H9 (cell line): ENCODE measurements around the gene NCKAP5. TPM values are rescaled to one million over a fixed set of nuclear protein-coding genes. Genes with fewer than 3 reads are reported as not detected.

Experiments used
- DNase-seq: peaks from one replicate; pipeline ENCODE4 v3.0.0-alpha.2; 2017
- H2AFZ ChIP-seq: one replicate; pipeline ENCODE4 v1.6.1; 2013; ENCODE audit warnings: mild to moderate bottlenecking, low read length, control low read depth, moderate library complexity
- H2AK5ac ChIP-seq: 2 replicates; pipeline ENCODE4 v1.6.1; 2013; ENCODE audit warnings: low read length, control low read depth, mixed read lengths; ENCODE audit not compliant: insufficient read length
- H2BK120ac ChIP-seq: one replicate; pipeline ENCODE4 v1.6.1; 2013; ENCODE audit warnings: low read depth, mild to moderate bottlenecking, low read length, control low read depth, inconsistent platforms; ENCODE audit not compliant: poor library complexity, severe bottlenecking
- H2BK12ac ChIP-seq: 2 replicates; pipeline ENCODE4 v1.6.1; 2013; ENCODE audit warnings: low read length, control low read depth, mixed read lengths, low read depth; ENCODE audit not compliant: insufficient read length
- H2BK15ac ChIP-seq: 2 replicates; pipeline ENCODE4 v1.6.1; 2013; ENCODE audit warnings: low read depth, low read length, control low read depth
- H2BK20ac ChIP-seq: one replicate; pipeline ENCODE4 v1.6.1; 2013; ENCODE audit warnings: low read depth, mild to moderate bottlenecking, low read length, control low read depth, inconsistent platforms; ENCODE audit not compliant: poor library complexity, severe bottlenecking
- H2BK5ac ChIP-seq: 2 replicates; pipeline ENCODE4 v1.6.1; 2013; ENCODE audit warnings: low read length, control low read depth, mixed read lengths; ENCODE audit not compliant: insufficient read length
- H3K14ac ChIP-seq: 2 replicates; pipeline ENCODE4 v1.6.1; 2013; ENCODE audit warnings: low read length, control low read depth; ENCODE audit not compliant: insufficient read depth
- H3K18ac ChIP-seq: 2 replicates; pipeline ENCODE4 v1.6.1; 2013; ENCODE audit warnings: low read depth, mild to moderate bottlenecking, mixed read lengths, low read length, control low read depth; ENCODE audit not compliant: insufficient read length
- H3K23ac ChIP-seq: 2 replicates; pipeline ENCODE4 v1.6.1; 2013; ENCODE audit warnings: low read length, control low read depth, mixed read lengths, low read depth; ENCODE audit not compliant: insufficient read length
- H3K23me2 ChIP-seq: 2 replicates; pipeline ENCODE4 v1.6.1; 2013; ENCODE audit warnings: low read depth, mild to moderate bottlenecking, mixed read lengths, low read length, control low read depth; ENCODE audit not compliant: insufficient read length, poor library complexity, severe bottlenecking
- H3K27ac ChIP-seq: 2 replicates; pipeline ENCODE4 v1.5.1; 2013; ENCODE audit warnings: low read length, control low read depth, mixed read lengths, low read depth; ENCODE audit not compliant: insufficient read length
- H3K27me3 ChIP-seq: 2 replicates; pipeline ENCODE4 v1.6.1; 2013; ENCODE audit warnings: low read length, control low read depth, inconsistent platforms; ENCODE audit not compliant: insufficient read depth
- H3K4ac ChIP-seq: 2 replicates; pipeline ENCODE4 v1.6.1; 2013; ENCODE audit warnings: low read depth, mild to moderate bottlenecking, control low read depth, inconsistent platforms, low read length, moderate library complexity
- H3K4me1 ChIP-seq: 2 replicates; pipeline ENCODE4 v1.6.1; 2013; ENCODE audit warnings: low read length, control low read depth, inconsistent platforms; ENCODE audit not compliant: insufficient read depth
- H3K4me2 ChIP-seq: 2 replicates; pipeline ENCODE4 v1.6.1; 2013; ENCODE audit warnings: low read length, control low read depth, mixed read lengths; ENCODE audit not compliant: insufficient read length, insufficient read depth
- H3K56ac ChIP-seq: 2 replicates; pipeline ENCODE4 v1.6.1; 2013; ENCODE audit warnings: low read depth, mild to moderate bottlenecking, mixed read lengths, low read length, control low read depth; ENCODE audit not compliant: insufficient read length
- H3K79me1 ChIP-seq: 2 replicates; pipeline ENCODE4 v1.6.1; 2013; ENCODE audit warnings: low read depth, mild to moderate bottlenecking, moderate library complexity, low read length, control low read depth, inconsistent platforms; ENCODE audit not compliant: insufficient read depth, poor library complexity, severe bottlenecking
- H3K79me2 ChIP-seq: 2 replicates; pipeline ENCODE4 v1.6.1; 2013; ENCODE audit warnings: low read length, control low read depth, inconsistent platforms; ENCODE audit not compliant: insufficient read depth
- H3K9ac ChIP-seq: 2 replicates; pipeline ENCODE4 v1.6.1; 2013; ENCODE audit warnings: low read length, control low read depth, mixed read lengths; ENCODE audit not compliant: insufficient read length; ENCODE audit errors: extremely low read depth
- H3K9me3 ChIP-seq: one replicate; pipeline ENCODE4 v1.6.1; 2013; ENCODE audit warnings: low read depth, low read length, inconsistent platforms; ENCODE audit not compliant: control insufficient read depth
- H3T11ph ChIP-seq: one replicate; pipeline ENCODE4 v1.6.1; 2013; ENCODE audit warnings: mild to moderate bottlenecking, low read length, control low read depth, inconsistent platforms
- H4K20me1 ChIP-seq: one replicate; pipeline ENCODE4 v1.6.1; 2013; ENCODE audit not compliant: control insufficient read depth, insufficient read length, insufficient read depth
- H4K5ac ChIP-seq: 2 replicates; pipeline ENCODE4 v1.6.1; 2013; ENCODE audit warnings: low read depth, mild to moderate bottlenecking, mixed read lengths, low read length, control low read depth; ENCODE audit not compliant: insufficient read length
- H4K8ac ChIP-seq: replicated peaks from 2 replicates; pipeline ENCODE4 v1.6.1; 2013; ENCODE audit warnings: low read length, control low read depth, mixed read lengths, low read depth; ENCODE audit not compliant: insufficient read length
- H4K91ac ChIP-seq: 2 replicates; pipeline ENCODE4 v1.6.1; 2013; ENCODE audit warnings: low read depth, mild to moderate bottlenecking, moderate library complexity, mixed read lengths, low read length, control low read depth; ENCODE audit not compliant: insufficient read length
- H3K27ac Mint-ChIP-seq, 3 experiments: 2 replicates in 2 of 3; 3 replicates in 1 of 3; pipeline ENCODE4 v1.8.0; 2020 to 2021; ENCODE audit warnings: mixed read lengths in 3 of 3, mild to moderate bottlenecking in 1 of 3, moderate library complexity in 1 of 3
- H3K27me3 Mint-ChIP-seq: 2 replicates; pipeline ENCODE4 v1.8.0; 2021; ENCODE audit warnings: low read depth, mild to moderate bottlenecking, moderate library complexity, mixed read lengths
- H3K36me3 Mint-ChIP-seq, 3 experiments: 2 replicates in 2 of 3; 3 replicates in 1 of 3; pipeline ENCODE4 v1.8.0; 2020 to 2021; ENCODE audit warnings: low read depth in 3 of 3, mixed read lengths in 3 of 3; ENCODE audit not compliant: insufficient read depth in 1 of 3
- H3K4me1 Mint-ChIP-seq, 2 experiments: 2 replicates each; pipeline ENCODE4 v1.8.0; 2020; ENCODE audit warnings: mixed read lengths in 2 of 2
- H3K4me3 Mint-ChIP-seq, 2 experiments: 2 replicates in 1 of 2; 3 replicates in 1 of 2; pipeline ENCODE4 v1.8.0; 2020 to 2021; ENCODE audit warnings: mild to moderate bottlenecking in 2 of 2, mixed read lengths in 2 of 2, moderate library complexity in 1 of 2
- H3K9me3 Mint-ChIP-seq, 2 experiments: 2 replicates in 1 of 2; 3 replicates in 1 of 2; pipeline ENCODE4 v1.8.0; 2020; ENCODE audit warnings: mild to moderate bottlenecking in 2 of 2, mixed read lengths in 2 of 2, moderate library complexity in 1 of 2
- CTCF ChIP-seq: fragments of 200-600 bp; sonication (generic); conservative IDR thresholded peaks from 3 replicates; pipeline ENCODE4 v1.8.0; 2021; ENCODE audit warnings: antibody characterized with exemption, mild to moderate bottlenecking
- WGBS: extraction: QIAGEN DNeasy Blood & Tissue Kit; methylation state at CpG from one replicate; pipeline ENCODE4 v1.1.7; 2013; ENCODE audit warnings: missing lambda C conversion rate, low lambda C conversion rate, mixed read lengths; ENCODE audit not compliant: insufficient read length; ENCODE audit errors: extremely low coverage; 5-methylcytosine and 5-hydroxymethylcytosine counted together
- total RNA-seq: library from RNA; stranded (reverse); gene quantifications from 2 replicates; pipeline ENCODE4 v1.2.1, GENCODE V29; 2021

NCKAP5 gene
- total RNA-seq, 1 experiment from 2014 or later: 0.26 TPM

- Histone ChIP-seq H2AFZ (no peak overlapping the region), H3K79me2 (no peaks in the 10 kb centered on the region), H3K4me2 (no peak overlapping the region), H3K18ac (no peak overlapping the region), H2BK12ac (no peak overlapping the region), H3K27me3 (no peaks in the 10 kb centered on the region), H3T11ph (no peak overlapping the region), H3K4me1 (no peaks in the 10 kb centered on the region), H3K23me2 (no peaks in the 10 kb centered on the region), H3K27ac (no peak overlapping the region), H3K23ac (no peak overlapping the region), H2BK15ac (no peak overlapping the region), H3K56ac (no peak overlapping the region), H2BK20ac (no peak overlapping the region), H3K9ac (no peak overlapping the region), H2AK5ac (no peak overlapping the region), H2BK120ac (no peak overlapping the region), H4K5ac (no peak overlapping the region), H4K8ac (no peak overlapping the region), H2BK5ac (no peak overlapping the region), H4K91ac (no peak overlapping the region), H3K4ac (no peak overlapping the region), H3K14ac (no peak overlapping the region), H3K9me3 (no peaks in the 10 kb centered on the region), H3K79me1 (no peaks in the 10 kb centered on the region), H4K20me1 (no peaks in the 10 kb centered on the region)
- no peak for TF ChIP-seq CTCF
- Mint-ChIP-seq H3K4me1 (peaks cover 4 to 8% of the 10 kb centered on the region in 2 experiments), H3K9me3 (peaks cover 0 to 6% of the 10 kb centered on the region in 2 experiments; a peak in 1 of 5 replicates), H3K27ac (no peak overlapping the region), H3K36me3 (peaks cover 0 to 4% (median 0%) of the 10 kb centered on the region in 3 experiments; a peak in 2 of 7 replicates), H3K4me3 (no peak overlapping the region), H3K27me3 (no peaks in the 10 kb centered on the region)
- no CpG with 5 or more reads among the region's 2 CpGs for WGBS
- no peak for DNase-seq
Measured at GRCh38 chr2:132747046-132747445, 821.2 kb downstream of the NCKAP5 start.
